GM18858 (cell line): ENCODE results near the gene AGAP1.

Experiments used
- ATAC-seq: cut with Tn5 transposase; IDR thresholded peaks from one replicate; pipeline ENCODE4 v1.9.1; 2021; ENCODE audit not compliant: unreplicated experiment

AGAP1 gene

DNA sequence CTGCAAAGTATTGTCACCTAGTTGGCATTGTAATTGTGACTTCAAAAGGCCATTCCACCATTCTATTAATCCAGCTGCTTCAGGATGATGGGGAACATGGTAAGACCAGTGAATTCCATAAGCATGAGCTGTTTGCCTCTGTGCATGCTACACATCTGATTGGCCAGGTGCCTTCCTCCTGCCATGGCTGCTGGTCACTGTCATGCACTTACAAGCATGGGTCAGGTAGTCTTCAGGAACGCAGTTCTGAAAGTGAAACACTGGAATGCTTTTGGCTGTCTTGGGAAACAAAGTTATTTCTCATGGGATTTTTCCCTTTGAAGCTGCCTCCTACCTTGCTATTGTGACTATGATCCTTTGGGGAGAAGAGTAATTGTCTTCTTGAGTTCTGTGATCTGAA lies 406.8 kb downstream of the AGAP1 start:
- no peak for ATAC-seq

DNA sequence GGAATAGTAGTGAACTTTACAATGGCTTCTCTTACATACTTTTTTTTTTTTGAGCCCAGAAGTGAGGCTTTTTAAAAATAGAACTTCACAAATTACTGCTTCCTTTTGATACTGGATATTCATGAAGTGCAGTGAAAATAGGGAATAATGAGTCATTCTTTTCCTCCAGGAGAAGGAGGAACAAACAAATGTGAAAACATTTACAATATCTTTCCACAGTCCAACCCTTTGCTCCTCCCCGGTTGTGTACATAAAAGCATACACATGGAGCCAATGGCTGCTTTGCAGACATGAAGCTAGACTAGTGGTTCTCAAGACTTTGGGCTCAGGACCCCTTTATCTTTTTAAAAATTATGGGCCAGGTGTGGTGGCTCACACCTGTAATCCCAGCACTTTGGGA lies 407.4 kb downstream of the AGAP1 start:
- ATAC-seq, result no peak

DNA sequence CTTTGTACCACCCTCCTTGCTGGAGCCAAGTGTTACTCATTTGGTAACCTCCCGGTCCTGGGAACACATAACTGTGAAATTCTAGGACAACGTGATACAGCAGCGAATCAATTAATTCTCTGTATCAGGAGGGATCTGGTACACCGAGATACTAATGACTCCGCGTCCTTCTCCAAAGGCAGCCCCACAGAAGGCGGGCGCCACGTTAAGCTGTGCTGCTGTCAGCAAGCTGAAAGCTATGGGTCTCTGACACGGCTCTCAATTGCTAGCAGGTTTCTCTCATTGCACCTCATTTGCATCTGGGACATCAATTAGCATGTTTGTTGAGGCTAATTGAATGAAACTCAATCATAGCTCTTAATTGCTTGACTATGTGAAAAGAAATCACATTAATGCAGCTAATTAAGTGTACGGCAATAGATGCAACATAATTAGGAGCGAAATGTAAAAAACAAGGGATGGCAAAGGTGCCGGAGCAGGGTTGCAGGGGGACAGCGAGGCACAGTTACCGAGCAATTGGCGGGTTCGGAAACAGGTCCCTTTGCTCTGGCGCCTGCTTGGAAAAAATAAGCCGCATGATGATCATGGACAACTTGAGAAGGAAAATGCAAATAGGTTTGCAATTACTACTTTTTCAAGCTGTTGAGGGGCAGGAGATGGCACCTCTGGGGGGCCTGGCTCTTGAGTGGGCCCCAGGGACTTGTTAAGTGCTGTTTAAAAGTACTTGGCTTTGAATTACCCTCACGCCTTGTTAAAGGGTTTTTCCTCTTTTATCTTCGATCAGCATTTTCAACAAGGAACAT lies 410.1 kb downstream of the AGAP1 start:
- ATAC-seq, result no peak

DNA sequence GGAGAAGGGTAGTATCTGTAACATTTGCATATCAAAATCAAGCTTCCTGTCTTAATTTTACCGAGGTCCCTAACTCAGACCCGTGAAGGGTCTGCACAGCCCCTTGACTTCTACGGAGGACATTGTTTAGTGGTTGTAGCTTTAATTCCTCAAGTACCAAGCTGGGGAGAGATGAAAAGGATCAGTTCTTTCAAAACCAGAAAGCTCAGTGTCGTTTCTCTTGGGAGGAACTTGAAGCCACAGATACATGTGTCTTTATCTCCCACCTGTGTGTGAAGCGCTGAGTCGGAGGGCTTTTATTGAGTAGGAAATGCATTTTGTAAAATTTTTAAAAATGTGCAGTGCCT lies 410.7 kb downstream of the AGAP1 start:
- ATAC-seq, result no peak

DNA sequence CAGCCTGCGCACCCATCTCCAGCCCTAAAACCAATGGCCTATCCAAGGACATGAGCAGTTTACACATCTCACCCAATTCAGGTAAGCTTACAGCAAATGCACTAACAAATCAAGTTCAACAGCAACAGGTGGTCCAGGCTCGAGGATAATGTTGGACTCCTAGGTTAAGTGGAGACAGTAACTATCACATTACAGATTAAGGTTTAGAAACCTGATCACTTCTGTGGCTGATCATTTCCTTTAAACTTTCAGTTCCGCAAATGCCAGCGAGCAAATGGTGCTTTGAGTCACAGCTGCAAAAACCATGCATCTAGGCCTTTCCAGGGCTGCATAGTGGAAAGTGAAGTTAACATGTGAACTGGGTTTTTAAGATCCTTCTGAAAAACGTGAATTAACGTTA lies 415.0 kb downstream of the AGAP1 start:
- peak; percentile 60 for ATAC-seq

DNA sequence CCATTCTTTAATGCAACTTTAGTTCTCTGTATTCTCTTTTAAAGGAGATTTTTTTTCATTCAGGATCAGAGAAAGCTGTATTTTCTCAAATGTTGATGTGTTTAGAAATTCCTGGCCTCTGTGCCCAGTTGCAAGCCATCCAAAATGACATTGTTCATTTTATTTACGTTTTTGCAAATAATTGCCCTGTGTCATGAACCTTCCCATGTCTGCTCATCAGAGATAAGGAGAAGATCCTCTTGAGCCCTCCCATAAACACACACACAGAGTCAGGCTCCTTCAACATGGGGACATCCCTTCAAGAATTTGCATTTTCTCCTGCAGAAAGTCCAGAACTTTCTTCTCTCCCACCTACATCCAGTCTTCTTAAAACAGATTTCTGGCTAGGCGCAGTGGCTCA lies 415.5 kb downstream of the AGAP1 start:
- no peak for ATAC-seq

DNA sequence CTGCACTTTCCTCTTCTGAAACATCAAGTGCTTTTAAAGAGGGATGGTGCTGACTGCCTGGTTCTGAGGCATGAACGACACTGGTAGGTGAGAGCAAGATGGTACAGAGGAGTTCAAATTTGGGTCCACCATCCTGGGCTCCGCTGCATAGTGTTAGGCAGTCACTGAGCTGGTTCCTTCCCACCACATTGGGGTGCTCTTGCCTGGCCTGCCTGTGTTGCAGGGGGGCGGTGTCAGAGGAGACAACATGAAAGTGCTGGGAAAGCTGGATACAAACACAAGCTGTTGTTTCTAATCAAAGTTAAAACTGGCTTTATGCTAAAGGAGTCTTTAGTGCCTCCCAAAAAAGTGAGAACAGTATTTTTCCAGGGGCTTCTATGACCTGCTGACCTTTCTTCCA lies 416.2 kb downstream of the AGAP1 start:
- no peak for ATAC-seq

DNA sequence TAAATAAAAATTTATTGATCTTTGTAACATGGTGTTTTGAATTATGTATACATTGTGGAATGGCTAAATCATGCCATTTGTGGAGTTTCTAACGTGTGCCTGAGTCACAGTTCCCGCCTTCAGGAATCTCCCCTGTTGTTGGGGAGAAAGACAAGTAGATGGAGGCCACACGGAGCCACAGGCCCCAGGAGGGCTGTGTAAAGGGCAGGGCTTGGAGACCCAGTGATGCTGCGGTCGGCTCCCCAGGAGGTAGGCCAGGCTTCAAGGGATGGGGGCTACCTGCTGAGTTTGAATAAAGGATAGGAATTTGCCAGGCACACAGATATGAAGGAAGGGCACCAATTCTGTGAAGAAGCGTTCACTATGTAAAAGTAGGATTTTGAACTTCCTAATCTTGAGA lies 417.3 kb downstream of the AGAP1 start:
- no peak for ATAC-seq

DNA sequence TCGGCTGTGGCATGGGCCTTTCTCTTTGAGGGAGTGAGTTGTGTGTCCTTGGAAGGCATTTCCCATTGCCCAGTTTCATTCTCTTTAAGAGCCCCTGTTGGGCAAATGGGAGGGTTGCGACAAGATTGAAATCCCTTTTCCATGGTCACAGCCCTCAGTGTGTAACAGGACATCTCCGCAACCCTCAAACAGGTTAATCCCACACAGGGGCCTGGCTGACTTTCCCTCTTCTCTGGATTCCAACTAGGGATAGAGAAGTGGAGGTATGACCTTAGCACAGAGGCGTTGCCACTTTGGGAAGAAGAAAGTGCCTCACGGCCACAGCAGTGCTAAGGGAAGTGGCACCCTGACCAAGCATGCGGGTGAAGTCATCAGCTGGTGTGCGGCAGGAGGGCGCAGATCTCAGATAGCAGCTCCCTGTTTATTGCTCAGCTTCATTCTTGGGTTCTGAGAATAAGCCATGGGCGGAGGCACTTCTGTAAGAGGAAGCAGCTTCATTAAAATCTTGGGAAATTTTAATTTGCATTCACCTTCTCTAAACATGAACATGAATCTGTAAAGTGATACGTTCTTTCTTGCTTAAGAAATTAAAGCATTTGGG lies 417.9 kb downstream of the AGAP1 start:
- ATAC-seq, result no peak

DNA sequence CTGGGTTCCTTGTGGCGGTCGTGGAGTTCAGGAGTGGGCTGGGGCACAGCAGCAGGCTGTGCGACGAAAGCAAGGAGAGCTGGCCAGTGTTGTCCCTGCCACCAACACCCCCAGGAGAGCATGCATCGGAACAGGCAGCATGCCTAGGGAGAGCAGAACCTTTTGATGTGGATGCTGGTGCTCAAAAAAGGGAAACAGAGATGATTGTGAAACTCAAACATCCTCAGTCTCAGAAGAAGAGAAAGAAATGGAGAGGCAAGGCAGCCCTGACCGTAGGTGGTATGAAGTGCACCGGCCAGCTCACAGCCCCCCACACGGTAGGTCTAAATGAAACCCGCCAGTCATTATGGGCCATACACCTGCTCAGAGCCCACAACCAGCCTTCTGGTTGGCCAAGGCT lies 420.9 kb downstream of the AGAP1 start:
- ATAC-seq, result no peak

DNA sequence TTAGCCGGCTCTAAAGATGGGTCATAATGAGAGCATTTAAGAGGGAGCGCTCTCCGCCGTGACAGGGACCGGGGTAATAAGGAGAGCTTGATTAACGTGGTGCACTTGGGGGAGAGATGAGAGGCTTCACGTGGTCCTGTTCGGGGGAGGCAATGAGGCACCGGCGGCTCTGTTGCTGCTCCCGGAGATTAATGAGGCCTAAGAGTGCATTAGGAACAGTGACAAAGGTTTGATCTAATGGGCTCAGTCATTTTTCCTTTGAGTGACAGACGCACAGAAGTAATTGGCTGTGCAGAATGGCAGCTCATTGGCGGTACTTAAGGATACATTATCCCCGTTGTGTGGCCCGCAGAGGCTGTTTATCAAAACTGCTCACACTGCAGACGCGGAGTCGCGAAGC lies 423.7 kb downstream of the AGAP1 start:
- ATAC-seq, result no peak

DNA sequence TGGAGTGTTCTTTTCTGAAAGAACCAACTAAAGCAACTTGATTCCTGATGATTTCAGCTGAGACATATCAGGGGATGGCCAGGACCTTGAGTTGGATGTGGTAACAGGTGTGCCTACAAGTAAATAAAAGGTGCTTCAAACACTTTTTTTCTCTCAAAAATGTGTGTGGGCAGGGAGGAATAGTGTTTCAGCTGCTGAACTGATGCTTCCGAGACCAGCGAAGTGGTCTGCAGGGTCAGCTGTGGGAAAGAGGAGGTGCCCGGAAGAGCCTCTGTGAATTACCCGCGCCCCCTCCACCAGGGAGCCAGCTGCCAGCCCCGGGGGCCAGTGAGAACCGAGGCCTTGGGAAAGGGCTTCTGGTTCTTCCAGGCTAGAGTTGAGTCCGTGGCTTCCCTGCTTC lies 425.0 kb downstream of the AGAP1 start:
- ATAC-seq, result no peak

DNA sequence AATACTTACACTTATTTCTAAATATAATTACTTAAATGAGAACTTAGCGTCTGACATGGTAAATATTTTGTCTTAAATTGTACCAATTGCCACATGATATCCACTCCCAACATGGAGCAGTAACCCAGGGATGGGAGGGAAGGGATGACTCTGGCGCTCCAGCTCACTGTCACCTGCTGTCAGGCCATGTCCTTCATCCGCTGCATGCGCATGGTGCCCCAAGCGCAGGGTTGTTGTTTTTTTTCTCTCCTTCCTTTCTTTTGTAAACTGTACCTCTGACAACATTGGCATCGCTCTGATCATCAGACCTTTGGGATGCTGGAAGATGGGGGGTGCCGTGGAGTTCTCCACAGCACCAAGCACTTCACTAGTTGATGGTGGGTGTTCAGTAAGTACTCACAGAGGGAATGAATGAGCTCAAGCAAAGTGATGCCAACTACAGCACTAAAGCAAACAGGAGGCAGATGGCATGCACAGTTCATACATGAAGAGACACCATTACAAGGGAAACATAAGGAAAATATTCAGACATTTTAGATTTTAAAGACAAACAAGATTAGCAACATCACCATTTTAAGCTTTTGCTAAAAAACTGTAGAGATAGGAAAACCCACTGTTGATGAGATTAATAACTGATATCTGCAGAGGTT lies 426.5 kb downstream of the AGAP1 start:
- no peak for ATAC-seq

DNA sequence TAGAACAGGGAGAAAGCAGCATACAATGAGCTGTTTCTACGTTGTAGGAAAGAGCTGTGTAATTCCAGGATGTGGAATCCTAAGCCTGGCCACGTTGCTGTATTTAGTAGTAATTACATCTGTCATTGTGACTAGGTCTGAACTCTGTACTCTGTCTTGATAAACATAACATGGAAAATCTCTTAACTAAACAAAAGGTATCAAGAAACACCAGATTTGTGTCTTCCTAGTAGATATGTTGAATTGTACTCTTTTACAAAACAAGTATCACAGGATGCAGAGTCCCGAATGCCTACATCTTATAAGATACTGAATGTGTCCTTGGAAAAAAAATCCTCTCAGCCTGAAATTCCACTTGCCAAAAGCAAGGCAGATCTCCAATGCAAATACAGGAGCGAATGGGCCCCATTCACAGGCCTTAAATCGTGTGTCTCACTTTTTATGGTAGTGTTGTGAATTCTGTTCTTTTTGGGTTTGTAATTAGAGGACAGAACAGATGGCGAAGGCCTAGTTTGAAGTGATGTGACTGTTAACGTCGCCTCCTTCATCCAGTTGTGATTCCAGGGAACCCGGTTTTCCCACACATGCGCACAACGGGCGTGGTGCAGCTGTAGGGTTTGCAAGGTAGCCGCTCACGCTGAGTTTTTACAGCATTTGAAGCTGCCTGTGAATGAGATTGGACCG lies 427.8 kb downstream of the AGAP1 start:
- ATAC-seq, result no peak

DNA sequence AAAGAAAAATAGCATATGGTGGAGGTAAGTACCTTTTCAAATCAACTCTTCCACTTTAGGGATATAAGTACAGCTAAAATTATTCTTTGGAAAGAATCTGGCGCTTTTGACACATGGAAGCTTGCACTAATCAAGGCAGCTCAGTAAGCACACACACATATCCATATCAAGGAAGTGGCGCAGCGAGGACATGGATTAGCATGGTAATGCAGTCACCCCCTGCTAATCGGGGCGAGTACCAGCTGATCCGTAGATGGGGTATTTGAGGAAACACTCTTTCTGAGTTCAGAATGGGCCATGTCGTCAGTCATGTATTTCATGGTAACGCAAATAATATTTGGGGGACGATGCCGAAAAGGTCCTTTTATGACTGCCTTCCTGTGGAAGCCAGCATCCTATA lies 429.0 kb downstream of the AGAP1 start:
- no peak for ATAC-seq

DNA sequence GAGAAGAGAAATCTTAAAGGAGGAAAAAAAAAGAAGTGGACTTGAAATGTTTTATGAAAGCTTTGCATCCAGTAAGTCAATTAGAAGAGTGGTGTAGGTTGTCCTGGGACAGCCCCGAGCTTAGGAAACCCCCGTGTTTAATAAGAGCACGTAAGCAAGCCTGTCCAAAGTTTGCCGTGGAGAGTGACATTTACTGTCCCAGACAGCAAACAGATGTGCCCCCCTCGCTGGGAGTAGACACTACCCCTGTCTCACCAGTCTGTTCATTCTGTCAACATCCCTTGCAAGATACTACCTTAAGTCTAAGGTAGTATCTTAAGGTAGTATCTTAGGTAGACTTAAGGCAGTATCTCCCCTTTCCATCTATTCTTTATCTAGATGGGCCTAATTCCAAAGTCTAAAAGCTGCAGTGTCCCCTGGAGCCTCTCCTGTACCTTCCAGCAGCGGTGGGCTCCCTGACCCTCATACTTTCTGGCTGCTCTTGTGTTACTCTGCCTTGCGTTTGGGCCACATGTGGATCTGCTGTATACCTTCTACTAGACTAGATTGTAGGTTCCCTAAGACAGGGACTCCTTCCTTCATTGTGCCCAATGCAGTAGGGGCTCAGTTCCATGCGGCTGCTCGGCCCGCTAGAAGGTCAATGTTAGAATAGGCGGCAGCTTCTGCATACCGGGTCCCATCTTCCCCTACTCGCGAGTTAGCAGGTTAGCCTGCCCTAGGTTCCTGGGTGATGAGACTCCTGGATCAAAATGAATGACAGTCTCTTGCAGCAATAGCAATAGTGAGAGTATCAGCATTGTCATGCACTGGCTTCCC lies 430.2 kb downstream of the AGAP1 start:
- ATAC-seq, result no peak

DNA sequence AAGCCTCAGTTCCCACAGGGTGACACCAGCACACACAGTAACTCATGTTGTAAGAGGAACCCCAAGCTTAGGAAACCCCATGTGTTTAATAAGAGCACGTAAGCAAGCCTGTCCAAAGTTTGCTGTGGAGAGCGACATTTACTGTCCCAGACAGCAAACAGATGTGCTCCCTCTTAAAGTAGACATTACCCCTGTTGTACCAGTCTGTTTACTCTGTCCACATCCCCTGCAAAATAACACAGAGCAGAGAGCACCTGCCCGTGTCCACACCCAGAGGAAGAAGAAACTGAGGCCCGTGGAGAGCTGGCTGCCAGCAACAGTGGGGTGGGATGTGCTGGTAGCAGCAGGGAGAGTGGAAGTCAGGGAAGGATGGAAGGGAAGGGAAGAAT lies 430.8 kb downstream of the AGAP1 start:
- no peak for ATAC-seq

DNA sequence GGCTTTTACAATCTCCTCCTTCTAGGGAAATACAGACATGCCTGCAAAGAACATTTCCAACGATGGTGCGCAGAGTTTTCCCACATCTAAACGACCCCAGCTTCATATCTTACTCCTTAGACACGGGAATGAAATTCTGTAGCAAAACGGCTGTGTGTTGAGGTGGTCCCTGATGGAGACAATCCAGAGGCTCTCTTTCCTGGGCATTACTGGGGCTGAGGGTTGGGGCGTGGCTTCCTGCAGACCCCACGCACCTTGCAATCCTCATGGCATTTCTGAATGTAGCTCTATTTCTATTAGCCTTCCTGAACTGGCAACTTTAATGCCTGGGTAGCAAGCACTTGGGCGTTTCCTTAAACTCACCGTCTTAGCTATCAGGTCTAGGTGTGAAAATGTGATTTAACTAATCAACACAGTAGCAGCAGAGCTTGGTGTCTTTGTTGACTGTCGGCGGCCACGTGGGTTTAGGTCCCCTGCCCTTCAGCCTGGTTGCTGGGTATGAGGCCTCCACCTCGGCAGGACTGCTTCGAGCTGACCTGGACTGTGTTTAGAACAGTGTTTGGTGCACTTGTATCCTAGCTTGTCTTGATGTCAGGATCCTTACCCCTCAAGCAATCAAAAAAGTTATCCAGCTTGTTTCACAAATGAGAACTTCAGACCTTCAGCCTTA lies 431.5 kb downstream of the AGAP1 start:
- ATAC-seq, result no peak

DNA sequence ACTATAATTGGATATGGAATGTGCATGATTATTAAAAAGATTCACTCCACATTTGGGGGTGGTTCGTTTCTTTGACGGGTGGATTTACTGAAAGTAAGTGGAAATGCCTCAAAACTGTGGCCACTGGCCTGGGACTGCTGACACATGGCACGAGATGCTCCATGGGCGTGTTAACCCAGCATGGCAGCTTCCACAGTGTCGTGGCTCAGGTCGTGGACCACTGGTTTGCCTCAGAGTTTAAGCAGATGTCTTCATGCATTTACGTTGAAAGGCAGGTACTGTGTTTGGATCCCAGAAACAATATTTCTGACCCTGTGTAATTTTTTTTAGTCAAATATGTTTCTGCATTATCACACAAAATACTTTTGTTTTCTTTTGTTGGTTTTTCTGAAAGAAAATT lies 432.4 kb downstream of the AGAP1 start:
- no peak for ATAC-seq

DNA sequence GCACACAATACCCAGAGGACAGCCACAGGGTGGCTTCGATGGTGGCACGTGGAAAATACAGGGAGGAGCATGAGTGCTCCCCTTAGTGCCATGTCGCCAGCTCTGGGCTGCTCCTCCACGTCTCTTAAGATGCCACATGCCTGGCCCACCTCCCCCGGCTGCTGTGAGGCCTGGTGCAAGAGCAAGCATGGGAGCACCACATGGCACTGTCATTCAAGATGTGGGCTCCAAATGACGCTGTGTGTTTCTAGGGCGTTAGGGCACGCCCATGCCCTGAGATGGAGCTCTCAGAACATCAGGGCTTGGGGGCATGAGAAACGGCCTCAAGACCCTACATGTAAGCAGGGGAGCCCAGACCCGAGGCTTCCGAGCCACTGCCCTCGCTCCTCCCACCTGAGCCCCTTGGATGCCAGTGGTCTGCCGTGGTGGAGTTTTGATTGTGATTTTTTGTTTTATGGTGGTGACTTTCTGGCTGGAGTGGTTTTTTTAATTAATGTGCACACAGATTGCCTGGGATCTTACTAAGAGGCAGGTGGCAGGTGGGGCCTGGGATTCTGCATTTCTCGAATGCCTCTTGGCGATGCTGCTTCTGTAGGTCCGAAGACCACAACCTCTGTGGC lies 435.0 kb downstream of the AGAP1 start:
- ATAC-seq, result no peak
